ENCODE measurements around the gene EFNA3. TPM values are rescaled to one million over a fixed set of nuclear protein-coding genes. Genes with fewer than 3 reads are reported as not detected.
"Not testable (repeated sequence)": the region's sequence is repeated elsewhere in the genome, so short reads cannot be mapped to it uniquely, and the experiment has no call there.

The EFNA3 gene
- total RNA-seq, 1 donor from 2014 or later = 1.0 TPM

DNA sequence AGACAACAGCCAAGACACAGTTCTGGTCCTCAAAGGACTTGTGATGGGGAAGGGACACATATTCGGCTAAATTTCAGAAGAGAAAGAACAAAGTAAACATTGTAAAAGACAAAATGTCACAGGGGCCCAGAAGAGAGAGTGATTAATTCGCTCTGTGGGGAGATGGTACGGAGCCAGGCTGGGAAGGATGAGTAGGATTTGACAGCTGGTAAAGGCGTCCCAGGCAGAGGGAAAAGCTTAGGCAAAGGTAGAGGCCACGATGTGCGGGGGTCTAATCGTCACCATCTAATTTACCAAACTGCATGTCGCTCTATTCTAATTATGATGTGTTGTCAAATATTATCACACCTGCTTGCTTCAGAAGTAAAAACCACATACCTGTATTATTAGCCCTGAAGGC is 31.7 kb downstream of the EFNA3 start:
- no peaks in the 10 kb centered on the region for H3K9me3 ChIP-seq
- DNase-seq (no peak), ATAC-seq (no peak)
- TF ChIP-seq, protein P1, sequence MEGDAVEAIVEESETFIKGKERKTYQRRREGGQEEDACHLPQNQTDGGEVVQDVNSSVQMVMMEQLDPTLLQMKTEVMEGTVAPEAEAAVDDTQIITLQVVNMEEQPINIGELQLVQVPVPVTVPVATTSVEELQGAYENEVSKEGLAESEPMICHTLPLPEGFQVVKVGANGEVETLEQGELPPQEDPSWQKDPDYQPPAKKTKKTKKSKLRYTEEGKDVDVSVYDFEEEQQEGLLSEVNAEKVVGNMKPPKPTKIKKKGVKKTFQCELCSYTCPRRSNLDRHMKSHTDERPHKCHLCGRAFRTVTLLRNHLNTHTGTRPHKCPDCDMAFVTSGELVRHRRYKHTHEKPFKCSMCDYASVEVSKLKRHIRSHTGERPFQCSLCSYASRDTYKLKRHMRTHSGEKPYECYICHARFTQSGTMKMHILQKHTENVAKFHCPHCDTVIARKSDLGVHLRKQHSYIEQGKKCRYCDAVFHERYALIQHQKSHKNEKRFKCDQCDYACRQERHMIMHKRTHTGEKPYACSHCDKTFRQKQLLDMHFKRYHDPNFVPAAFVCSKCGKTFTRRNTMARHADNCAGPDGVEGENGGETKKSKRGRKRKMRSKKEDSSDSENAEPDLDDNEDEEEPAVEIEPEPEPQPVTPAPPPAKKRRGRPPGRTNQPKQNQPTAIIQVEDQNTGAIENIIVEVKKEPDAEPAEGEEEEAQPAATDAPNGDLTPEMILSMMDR (IDR thresholded peaks at IDR 0.05) = no peak
- no peak overlapping the region for H3K27ac ChIP-seq
- no peaks in the 10 kb centered on the region for H3K4me1 ChIP-seq
- no peak overlapping the region for H3K4me3 ChIP-seq
- no peaks in the 10 kb centered on the region for H3K36me3 ChIP-seq
- H3K27me3 ChIP-seq (ENCODE audit: low read depth) = no peaks in the 10 kb centered on the region
- intact Hi-C loops (cut with DNase I) = no loop called here

DNA sequence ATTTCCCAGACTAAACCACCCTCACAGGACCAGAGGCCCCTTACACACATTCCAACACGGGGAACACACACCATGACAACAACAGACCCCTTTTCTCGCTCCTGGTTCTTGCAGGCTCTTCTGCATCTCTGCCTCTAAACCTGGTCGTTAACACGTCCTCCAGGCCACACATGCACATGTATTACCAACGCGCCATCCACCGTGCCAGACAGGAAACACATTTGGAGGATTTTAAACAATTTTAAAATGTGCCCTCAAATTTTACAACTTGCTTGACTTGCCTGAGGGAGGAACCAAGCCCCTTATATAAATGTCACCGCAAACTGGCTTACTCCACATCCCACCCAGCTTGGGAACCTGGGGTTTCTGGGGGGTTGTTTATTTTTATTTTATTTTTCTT is 32.2 kb downstream of the EFNA3 start:
- H3K27me3 ChIP-seq (ENCODE audit: low read depth) = no peaks in the 10 kb centered on the region
- no peaks in the 10 kb centered on the region for H3K4me1 ChIP-seq
- DNase-seq (no peak), ATAC-seq (no peak)
- H3K9me3 ChIP-seq = no peaks in the 10 kb centered on the region
- TF ChIP-seq, protein P1 (IDR thresholded peaks at IDR 0.05) = no peak
- H3K27ac ChIP-seq = no peak overlapping the region
- intact Hi-C loops (cut with DNase I) = no loop called here
- no peak overlapping the region for H3K4me3 ChIP-seq
- H3K36me3 ChIP-seq = no peaks in the 10 kb centered on the region

DNA sequence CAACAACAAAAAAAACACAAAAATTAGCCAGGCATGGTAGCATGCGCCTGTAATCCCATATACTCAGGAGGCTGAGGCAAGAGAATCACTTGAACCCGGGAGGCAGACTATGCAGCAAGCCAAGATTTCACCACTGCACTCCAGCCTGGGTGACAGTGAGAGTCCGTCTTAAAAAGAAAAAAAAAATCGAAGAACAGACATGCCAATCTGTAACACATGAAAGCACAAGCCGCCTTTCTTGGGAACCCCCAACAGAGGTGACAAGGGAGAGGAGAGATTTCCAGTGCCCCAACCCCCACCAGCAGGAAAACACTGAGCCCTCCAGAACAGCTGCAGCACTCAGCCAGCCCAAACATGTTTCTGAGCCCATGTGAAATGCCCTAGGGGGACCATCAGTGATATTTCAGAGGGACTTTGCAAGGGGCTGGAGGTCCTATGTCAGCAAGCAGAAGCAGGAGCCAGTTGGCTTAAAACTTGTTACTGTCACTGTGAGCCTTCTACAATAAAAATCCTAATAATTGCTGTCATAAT is 34.9 kb downstream of the EFNA3 start:
- intact Hi-C loops (cut with DNase I) = no loop called here
- H3K36me3 ChIP-seq = no peaks in the 10 kb centered on the region
- H3K9me3 ChIP-seq = no peaks in the 10 kb centered on the region
- H3K4me3 ChIP-seq = no peak overlapping the region
- H3K27me3 ChIP-seq (ENCODE audit: low read depth) = no peaks in the 10 kb centered on the region
- H3K27ac ChIP-seq = no peak overlapping the region
- no peak for ATAC-seq
- no peaks in the 10 kb centered on the region for H3K4me1 ChIP-seq
- TF ChIP-seq, protein P1 (IDR thresholded peaks at IDR 0.05) = no peak
- DNase-seq = no peak

DNA sequence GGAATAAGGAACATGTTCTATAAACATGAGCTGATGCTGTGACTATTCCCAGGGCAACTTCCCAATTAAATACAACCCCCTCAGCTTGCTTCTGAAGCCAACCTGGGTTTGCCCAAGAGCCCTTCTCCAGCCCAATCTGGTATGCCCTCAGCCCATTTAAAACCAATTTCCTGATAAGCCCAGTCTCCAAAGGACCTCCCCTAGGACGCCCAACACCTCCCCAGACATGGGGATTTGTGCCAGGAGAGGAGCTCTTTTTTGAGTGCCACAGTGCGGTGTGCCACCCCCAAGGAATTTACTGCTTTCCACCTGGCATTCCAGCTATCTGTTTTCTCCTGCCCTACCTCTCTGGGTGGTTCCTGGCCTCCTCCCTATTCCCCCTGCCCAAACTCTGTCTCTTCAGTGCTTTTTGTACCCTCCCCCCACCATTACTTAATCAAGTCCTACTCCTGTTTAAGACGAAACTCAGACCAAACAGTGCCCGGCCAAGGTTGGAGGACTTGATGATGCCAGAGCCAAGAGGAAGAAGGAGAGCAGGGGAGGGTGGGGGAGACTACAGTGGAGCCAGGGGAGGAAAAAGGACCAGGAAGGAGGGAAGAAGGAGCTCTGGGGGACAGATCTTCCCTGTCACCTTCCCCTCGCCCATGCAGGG is 37.6 kb downstream of the EFNA3 start:
- intact Hi-C loops (cut with DNase I) = no loop called here
- DNase-seq = peak; percentile 83
- TF ChIP-seq, protein P1 (IDR thresholded peaks at IDR 0.05) = no peak
- no peaks in the 10 kb centered on the region for H3K9me3 ChIP-seq
- peak; percentile 89 to 91 for ATAC-seq
- no peaks in the 10 kb centered on the region for H3K27me3 ChIP-seq (ENCODE audit: low read depth)
- no peaks in the 10 kb centered on the region for H3K4me1 ChIP-seq
- no peak overlapping the region for H3K4me3 ChIP-seq
- H3K36me3 ChIP-seq = no peaks in the 10 kb centered on the region
- peak overlapping the region; percentile 68 for H3K27ac ChIP-seq

DNA sequence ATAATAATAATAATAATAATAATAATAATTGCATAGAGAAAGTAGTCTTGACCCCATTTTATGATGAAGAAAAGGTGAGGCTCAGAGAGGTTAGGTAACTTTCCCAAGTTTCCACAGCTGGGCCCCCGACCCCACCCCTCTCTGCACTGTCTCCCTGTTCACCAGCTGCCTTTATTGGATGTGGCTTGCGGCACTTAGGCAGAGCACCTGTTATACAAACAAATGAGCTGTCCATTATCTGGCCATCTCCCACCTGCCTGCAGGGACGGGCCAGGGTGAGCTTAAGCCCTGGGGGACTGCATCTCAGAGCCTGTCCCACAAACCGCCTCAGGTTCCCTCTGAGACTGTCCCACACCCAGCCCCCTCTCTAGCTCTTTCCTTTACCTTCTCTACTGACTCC is 39.0 kb downstream of the EFNA3 start:
- Histone ChIP-seq H3K4me3 (no peak overlapping the region), H3K4me1 (no peaks in the 10 kb centered on the region), H3K36me3 (no peaks in the 10 kb centered on the region), H3K27ac (no peak overlapping the region), H3K27me3 (ENCODE audit: low read depth) (no peaks in the 10 kb centered on the region), H3K9me3 (no peaks in the 10 kb centered on the region)
- ATAC-seq = no peak
- intact Hi-C loops (cut with DNase I) = no loop called here
- DNase-seq = no peak
- TF ChIP-seq, protein P1 (IDR thresholded peaks at IDR 0.05) = no peak

DNA sequence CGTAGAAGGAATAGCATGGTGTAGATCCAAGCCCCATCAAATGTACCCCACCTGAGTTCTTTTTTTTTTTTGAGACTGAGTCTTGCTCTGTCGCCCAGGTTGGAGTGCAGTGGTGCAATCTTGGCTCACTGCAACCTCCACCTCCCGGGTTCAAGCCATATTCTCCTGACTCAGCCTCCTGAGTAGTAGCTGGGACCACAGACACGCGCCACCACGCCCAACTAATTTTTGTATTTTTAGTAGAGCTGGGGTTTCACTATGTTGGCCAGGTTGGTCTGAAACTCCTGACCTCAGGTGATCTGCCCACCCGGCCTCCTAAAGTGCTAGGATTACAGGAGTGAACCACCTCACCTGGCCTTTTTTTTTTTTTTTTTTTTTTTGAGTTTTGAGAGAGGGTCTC is 39.5 kb downstream of the EFNA3 start:
- ATAC-seq; H3K27me3 ChIP-seq (ENCODE audit: low read depth); H3K4me1 ChIP-seq; DNase-seq; intact Hi-C loops (cut with DNase I); H3K9me3 ChIP-seq; H3K36me3 ChIP-seq; H3K4me3 ChIP-seq; H3K27ac ChIP-seq: not testable (repeated sequence)

Data from lower lobe of right lung (tissue), 2 donors.